GM12878 (cell line): ENCODE measurements around the gene EPB41. TPM values are rescaled to one million over a fixed set of nuclear protein-coding genes. Genes with fewer than 3 reads are reported as not detected.

ENCODE experiments used
- BHLHE40 ChIP-seq, 2 experiments: fragments of 450-650 bp in 1 of 2; IDR thresholded peaks; 2 replicates each; pipeline ENCODE4 v1.6.1; 2011 to 2017; ENCODE audit warnings: low read depth in 2 of 2, borderline replicate concordance in 1 of 2, improper control_type of control experiment in 1 of 2, low read length in 1 of 2, mild to moderate bottlenecking in 1 of 2
- CBX5 ChIP-seq: sonication (generic); IDR thresholded peaks from 2 replicates; pipeline ENCODE4 v1.6.1; 2016; ENCODE audit warnings: low read depth, moderate library complexity, mild to moderate bottlenecking, inconsistent platforms
- EED ChIP-seq: sonication (generic); IDR thresholded peaks from 2 replicates; pipeline ENCODE4 v1.6.1; 2016; ENCODE audit warnings: antibody characterized with exemption, low read depth
- IKZF1 ChIP-seq: fragments of 450-650 bp; conservative IDR thresholded peaks from 2 replicates; pipeline ENCODE4 v1.6.1; 2017; ENCODE audit warnings: antibody characterized with exemption, mild to moderate bottlenecking
- IRF4 ChIP-seq: IDR thresholded peaks from 2 replicates; pipeline ENCODE4 v1.6.1; 2011; ENCODE audit warnings: low read depth, low read length
- LARP7 ChIP-seq: fragments of 450-650 bp; IDR thresholded peaks from 2 replicates; pipeline ENCODE4 v1.6.1; 2017; ENCODE audit warnings: mild to moderate bottlenecking
- NBN ChIP-seq: fragments of 450-650 bp; IDR thresholded peaks from 2 replicates; pipeline ENCODE4 v1.6.1; 2016
- POLR2A ChIP-seq: IDR thresholded peaks from 2 replicates; pipeline ENCODE4 v1.6.1; 2011; ENCODE audit warnings: low read depth, mild to moderate bottlenecking, low read length
- POLR2AphosphoS2 ChIP-seq: IDR thresholded peaks from 2 replicates; pipeline ENCODE4 v1.6.1; 2011; ENCODE audit warnings: low read depth, mild to moderate bottlenecking, low read length, improper control_type of control experiment, moderate library complexity
- RAD21 ChIP-seq: IDR thresholded peaks from 2 replicates; pipeline ENCODE4 v1.6.1; 2011; ENCODE audit warnings: mild to moderate bottlenecking, low read depth, low read length, moderate library complexity; ENCODE audit not compliant: insufficient read depth
- SPI1 ChIP-seq: IDR thresholded peaks from 2 replicates; pipeline ENCODE4 v1.6.1; 2011; ENCODE audit warnings: low read depth, mild to moderate bottlenecking, low read length, moderate library complexity, borderline replicate concordance; ENCODE audit not compliant: insufficient read depth
- WRNIP1 ChIP-seq: IDR thresholded peaks from 2 replicates; pipeline ENCODE4 v1.6.1; 2011; ENCODE audit warnings: low read depth, low read length, improper control_type of control experiment, borderline replicate concordance
- polyA plus RNA-seq, 11 experiments: library from polyadenylated mRNA; depleted of rRNA in 4 of 11; unstranded in 6 of 11; stranded (reverse) in 5 of 11; fragments of >200 nt; fragmentation: Nextera tagmentation in 4 of 11; fragmentation: Illumina TruSeq in 1 of 11; extraction: Ambion mirVana in 4 of 11; extraction: Trizol in 1 of 11; gene quantifications; 1 replicate in 1 of 11; 2 replicates in 10 of 11; pipeline versions ENCODE4 v1.2.1 to v1.2.3, GENCODE V29; 2011 to 2016; ENCODE audit warnings: inconsistent platforms in 2 of 11, missing spikeins in 2 of 11, low read depth in 1 of 11
- total RNA-seq, 4 experiments: library from RNA; depleted of rRNA in 3 of 4; stranded (reverse); fragments of >200 nt in 3 of 4; fragmentation: Illumina TruSeq in 1 of 4; extraction: Trizol in 1 of 4; gene quantifications; 2 replicates each; pipeline versions ENCODE4 v1.2.1 to v1.2.3, GENCODE V29; 2013 to 2021
- TF ChIP-seq, protein P1 (sequence below), 3 experiments: IDR thresholded peaks in 2 of 3; conservative IDR thresholded peaks in 1 of 3; 2 replicates each; pipeline ENCODE4 v1.5.1; 2011; ENCODE audit warnings: low read depth in 3 of 3, low read length in 3 of 3, mild to moderate bottlenecking in 3 of 3, control low read depth in 2 of 3, moderate library complexity in 2 of 3, inconsistent platforms in 1 of 3, mixed read lengths in 1 of 3; ENCODE audit not compliant: control insufficient read depth in 2 of 3, insufficient read depth in 1 of 3; ENCODE audit errors: extremely low read depth in 1 of 3
- TF ChIP-seq, protein P2 (sequence below): fragments of 450-650 bp; IDR thresholded peaks from 2 replicates; pipeline ENCODE4 v1.6.1; 2018; ENCODE audit warnings: borderline replicate concordance, mild to moderate bottlenecking; ENCODE audit not compliant: partially characterized antibody
- TF ChIP-seq, protein P3 (sequence below): IDR thresholded peaks from 2 replicates; pipeline ENCODE4 v1.6.1; 2012; ENCODE audit warnings: low read depth, low read length, improper control_type of control experiment
- TF ChIP-seq, protein P4 (sequence below): fragments of 450-650 bp; IDR thresholded peaks from 2 replicates; pipeline ENCODE4 v1.6.1; 2016; ENCODE audit warnings: mild to moderate bottlenecking

The EPB41 gene
- total and polyA plus RNA-seq, 10 of the 15 experiments (the other 5 are each of a cell fraction or from before 2014, with no cell fraction given): 1.1 to 77.6 (median 58.8) TPM

DNA sequence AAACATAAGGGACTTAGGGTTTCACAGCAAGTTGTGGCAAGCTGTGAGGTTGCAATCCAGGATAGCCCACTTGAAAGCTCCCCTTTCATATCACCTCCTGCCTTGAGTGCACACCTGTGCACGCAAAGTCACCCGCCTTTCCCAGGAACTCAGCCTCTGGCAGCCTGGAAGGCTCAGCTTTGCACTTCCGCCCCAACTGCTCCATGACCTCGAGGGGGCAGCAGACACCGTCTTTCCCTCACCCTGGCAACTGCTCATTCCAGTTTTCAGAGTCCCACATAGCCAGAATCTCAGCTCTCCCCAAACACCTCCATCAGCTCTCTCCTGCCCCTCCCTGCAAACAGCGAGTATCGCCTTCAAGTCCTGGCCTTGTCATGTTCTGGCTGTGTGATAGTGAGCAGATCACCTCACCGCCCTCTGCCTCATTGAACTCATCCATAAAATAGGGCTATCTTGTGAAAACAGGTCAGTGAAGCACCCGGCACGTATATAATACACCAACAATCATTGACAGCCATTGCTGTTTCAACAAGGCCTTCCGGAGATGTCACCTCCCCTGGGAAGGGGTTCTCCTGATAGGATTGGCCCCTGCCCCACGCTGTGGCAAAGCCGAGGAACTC is 32.2 kb upstream of the EPB41 start (continued):
- TF ChIP-seq BHLHE40 (IDR thresholded peaks at IDR 0.05; ENCODE audit: borderline replicate concordance in 1 of 2, low read depth in 2 of 2, low read length in 1 of 2) (0 out of 4 replicates have a peak, but pooled peaks of 1 of the 2 experiments have one; percentile 26), IKZF1 (peak; percentile 85), SPI1 (peak; percentile 73; the same call in 1 of the 2 replicates), EED (peak; percentile 83), POLR2AphosphoS2 (no peak), NBN (peak; percentile 81), LARP7 (0 out of 2 replicates have a peak, but pooled peaks have one; percentile 70), WRNIP1 (peak; percentile 86; the same call in 1 of the 2 replicates), RAD21 (peak; percentile 98), POLR2A (no peak), IRF4 (peak; percentile 80), CBX5 (no peak)
- TF ChIP-seq, protein P1, sequence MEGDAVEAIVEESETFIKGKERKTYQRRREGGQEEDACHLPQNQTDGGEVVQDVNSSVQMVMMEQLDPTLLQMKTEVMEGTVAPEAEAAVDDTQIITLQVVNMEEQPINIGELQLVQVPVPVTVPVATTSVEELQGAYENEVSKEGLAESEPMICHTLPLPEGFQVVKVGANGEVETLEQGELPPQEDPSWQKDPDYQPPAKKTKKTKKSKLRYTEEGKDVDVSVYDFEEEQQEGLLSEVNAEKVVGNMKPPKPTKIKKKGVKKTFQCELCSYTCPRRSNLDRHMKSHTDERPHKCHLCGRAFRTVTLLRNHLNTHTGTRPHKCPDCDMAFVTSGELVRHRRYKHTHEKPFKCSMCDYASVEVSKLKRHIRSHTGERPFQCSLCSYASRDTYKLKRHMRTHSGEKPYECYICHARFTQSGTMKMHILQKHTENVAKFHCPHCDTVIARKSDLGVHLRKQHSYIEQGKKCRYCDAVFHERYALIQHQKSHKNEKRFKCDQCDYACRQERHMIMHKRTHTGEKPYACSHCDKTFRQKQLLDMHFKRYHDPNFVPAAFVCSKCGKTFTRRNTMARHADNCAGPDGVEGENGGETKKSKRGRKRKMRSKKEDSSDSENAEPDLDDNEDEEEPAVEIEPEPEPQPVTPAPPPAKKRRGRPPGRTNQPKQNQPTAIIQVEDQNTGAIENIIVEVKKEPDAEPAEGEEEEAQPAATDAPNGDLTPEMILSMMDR (IDR thresholded peaks at IDR 0.05 in 2 of 3, conservative IDR thresholded peaks at IDR 0.05 in 1 of 3; ENCODE audit: control insufficient read depth in 2 of 3, extremely low read depth in 1 of 3, insufficient read depth in 1 of 3, low read depth in 3 of 3, low read length in 3 of 3): peak; percentile 95 to 96 (median 95)
- TF ChIP-seq, protein P2, sequence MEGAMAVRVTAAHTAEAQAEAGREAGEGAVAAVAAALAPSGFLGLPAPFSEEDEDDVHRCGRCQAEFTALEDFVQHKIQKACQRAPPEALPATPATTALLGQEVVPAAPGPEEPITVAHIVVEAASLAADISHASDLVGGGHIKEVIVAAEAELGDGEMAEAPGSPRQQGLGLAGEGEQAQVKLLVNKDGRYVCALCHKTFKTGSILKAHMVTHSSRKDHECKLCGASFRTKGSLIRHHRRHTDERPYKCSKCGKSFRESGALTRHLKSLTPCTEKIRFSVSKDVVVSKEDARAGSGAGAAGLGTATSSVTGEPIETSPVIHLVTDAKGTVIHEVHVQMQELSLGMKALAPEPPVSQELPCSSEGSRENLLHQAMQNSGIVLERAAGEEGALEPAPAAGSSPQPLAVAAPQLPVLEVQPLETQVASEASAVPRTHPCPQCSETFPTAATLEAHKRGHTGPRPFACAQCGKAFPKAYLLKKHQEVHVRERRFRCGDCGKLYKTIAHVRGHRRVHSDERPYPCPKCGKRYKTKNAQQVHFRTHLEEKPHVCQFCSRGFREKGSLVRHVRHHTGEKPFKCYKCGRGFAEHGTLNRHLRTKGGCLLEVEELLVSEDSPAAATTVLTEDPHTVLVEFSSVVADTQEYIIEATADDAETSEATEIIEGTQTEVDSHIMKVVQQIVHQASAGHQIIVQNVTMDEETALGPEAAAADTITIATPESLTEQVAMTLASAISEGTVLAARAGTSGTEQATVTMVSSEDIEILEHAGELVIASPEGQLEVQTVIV: peak; percentile 18
- TF ChIP-seq, protein P3, sequence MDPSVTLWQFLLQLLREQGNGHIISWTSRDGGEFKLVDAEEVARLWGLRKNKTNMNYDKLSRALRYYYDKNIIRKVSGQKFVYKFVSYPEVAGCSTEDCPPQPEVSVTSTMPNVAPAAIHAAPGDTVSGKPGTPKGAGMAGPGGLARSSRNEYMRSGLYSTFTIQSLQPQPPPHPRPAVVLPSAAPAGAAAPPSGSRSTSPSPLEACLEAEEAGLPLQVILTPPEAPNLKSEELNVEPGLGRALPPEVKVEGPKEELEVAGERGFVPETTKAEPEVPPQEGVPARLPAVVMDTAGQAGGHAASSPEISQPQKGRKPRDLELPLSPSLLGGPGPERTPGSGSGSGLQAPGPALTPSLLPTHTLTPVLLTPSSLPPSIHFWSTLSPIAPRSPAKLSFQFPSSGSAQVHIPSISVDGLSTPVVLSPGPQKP: peak; percentile 95
- TF ChIP-seq, protein P4, sequence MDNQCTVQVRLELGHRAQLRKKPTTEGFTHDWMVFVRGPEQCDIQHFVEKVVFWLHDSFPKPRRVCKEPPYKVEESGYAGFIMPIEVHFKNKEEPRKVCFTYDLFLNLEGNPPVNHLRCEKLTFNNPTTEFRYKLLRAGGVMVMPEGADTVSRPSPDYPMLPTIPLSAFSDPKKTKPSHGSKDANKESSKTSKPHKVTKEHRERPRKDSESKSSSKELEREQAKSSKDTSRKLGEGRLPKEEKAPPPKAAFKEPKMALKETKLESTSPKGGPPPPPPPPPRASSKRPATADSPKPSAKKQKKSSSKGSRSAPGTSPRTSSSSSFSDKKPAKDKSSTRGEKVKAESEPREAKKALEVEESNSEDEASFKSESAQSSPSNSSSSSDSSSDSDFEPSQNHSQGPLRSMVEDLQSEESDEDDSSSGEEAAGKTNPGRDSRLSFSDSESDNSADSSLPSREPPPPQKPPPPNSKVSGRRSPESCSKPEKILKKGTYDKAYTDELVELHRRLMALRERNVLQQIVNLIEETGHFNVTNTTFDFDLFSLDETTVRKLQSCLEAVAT: peak; percentile 43; the same call in 1 of the 2 replicates
- TF ChIP-seq, all 136 proteins: peak for 25
